HepG2 (cell line): ENCODE measurements around the gene CTTNBP2NL. TPM values are rescaled to one million over a fixed set of nuclear protein-coding genes. Genes with fewer than 3 reads are reported as not detected.

Experiments used
- ATAC-seq: fragments of 200-7000 bp; cut with Tn5 transposase; 3 replicates; pipeline ENCODE4 v1.9.1; 2020; ENCODE audit warnings: mild to moderate bottlenecking, moderate library complexity
- BruUV-seq: library from RNA; stranded (reverse); fragments of 400-500 nt; replicated peaks from 2 replicates; lab custom pipeline; 2021; lab: Mats Ljungman, UMichigan
- CTCF ChIA-PET: fragments of 300-600 bp; formaldehyde crosslinking; extraction: SDS; loops from one replicate; lab custom pipeline; 2021; ENCODE audit warnings: low total read pairs, inconsistent platforms, low intra/inter-chr PET ratio; lab: Yijun Ruan, JAX
- POLR2A ChIA-PET: fragments of 350-600 bp; sonication (Branson Sonifier 250); formaldehyde crosslinking; loops from one replicate; lab custom pipeline; 2020; ENCODE audit warnings: antibody characterized with exemption, inconsistent platforms; lab: Yijun Ruan, JAX
- DNase-seq: peaks from one replicate; pipeline ENCODE4 v3.0.0-alpha.2; 2015; ENCODE audit warnings: low spot score
- FAIRE-seq: peaks from 3 replicates; lab custom pipeline; 2011; peaks lifted over from hg19 to GRCh38; lab: Jason Lieb, UNC
- H2AFZ ChIP-seq: one replicate; pipeline ENCODE4 v1.6.1; 2011; ENCODE audit warnings: low read length, inconsistent platforms
- H3K27ac ChIP-seq: fragments of 300-600 bp; 3 replicates; pipeline ENCODE4 v1.8.0; 2011; ENCODE audit warnings: mixed run types, mild to moderate bottlenecking, mixed read lengths, low read length, inconsistent platforms; ENCODE audit not compliant: insufficient read depth; ENCODE audit errors: extremely low read length
- H3K27me3 ChIP-seq, 2 experiments: fragments of 200-600 bp in 1 of 2; 2 replicates in 1 of 2; 3 replicates in 1 of 2; pipeline versions ENCODE4 v1.6.0 to v1.8.0; 2011; ENCODE audit warnings: low read length in 2 of 2, mild to moderate bottlenecking in 2 of 2, moderate library complexity in 2 of 2, inconsistent platforms in 1 of 2; ENCODE audit not compliant: insufficient read depth in 2 of 2, control insufficient read depth in 1 of 2
- H3K36me3 ChIP-seq, 2 experiments: fragments of 200-600 bp in 1 of 2; replicated peaks in 1 of 2; 2 replicates in 1 of 2; 3 replicates in 1 of 2; pipeline versions ENCODE4 v1.5.1 to v1.8.0; 2011; ENCODE audit warnings: low read length in 2 of 2, inconsistent platforms in 1 of 2; ENCODE audit not compliant: insufficient read depth in 2 of 2, control insufficient read depth in 1 of 2
- H3K4me1 ChIP-seq: 2 replicates; pipeline ENCODE4 v1.5.1; 2012; ENCODE audit warnings: low read length, inconsistent platforms; ENCODE audit not compliant: insufficient read depth
- H3K4me2 ChIP-seq: 2 replicates; pipeline ENCODE4 v1.6.0; 2011; ENCODE audit warnings: low read depth, low read length, inconsistent platforms
- H3K4me3 ChIP-seq, 3 experiments: fragments of 200-600 bp in 1 of 3; sonication (generic), shearing (Covaris generic) in 1 of 3; replicated peaks in 1 of 3; 2 replicates each; pipeline ENCODE4 v1.5.1; 2011 to 2016; ENCODE audit warnings: low read length in 3 of 3, inconsistent platforms in 2 of 3, low read depth in 2 of 3, mild to moderate bottlenecking in 2 of 3, control low read depth in 1 of 3, mixed read lengths in 1 of 3; ENCODE audit not compliant: insufficient read depth in 1 of 3
- H3K79me2 ChIP-seq: one replicate; pipeline ENCODE4 v1.6.1; 2011; ENCODE audit warnings: low read length, inconsistent platforms; ENCODE audit not compliant: insufficient read depth
- H3K9ac ChIP-seq: 2 replicates; pipeline ENCODE4 v1.6.0; 2011; ENCODE audit warnings: mild to moderate bottlenecking, low read depth, low read length, inconsistent platforms; ENCODE audit not compliant: insufficient read depth
- H3K9me3 ChIP-seq: 2 replicates; pipeline ENCODE4 v1.5.1; 2012; ENCODE audit warnings: mild to moderate bottlenecking, low read length
- H4K20me1 ChIP-seq: 2 replicates; pipeline ENCODE4 v1.6.0; 2011; ENCODE audit warnings: inconsistent platforms, mild to moderate bottlenecking, low read length, moderate library complexity; ENCODE audit not compliant: insufficient read depth
- AFF4 ChIP-seq: sonication (generic); formaldehyde crosslinking; IDR thresholded peaks from 2 replicates; pipeline ENCODE4 v1.4.0; 2020; ENCODE audit warnings: missing genetic modification reagents
- ETS1 ChIP-seq: sonication (generic); formaldehyde crosslinking; IDR thresholded peaks from 2 replicates; pipeline ENCODE4 v1.4.0; 2020; ENCODE audit warnings: missing genetic modification reagents
- KDM6A ChIP-seq: IDR thresholded peaks from 2 replicates; pipeline ENCODE4 v1.6.1; 2016; ENCODE audit warnings: low read depth
- SRSF1 ChIP-seq: fragments of 200-400 bp; formaldehyde crosslinking; optimal IDR thresholded peaks from 2 replicates; pipeline ENCODE3; 2017; ENCODE audit warnings: mild to moderate bottlenecking, low read depth, low read length, moderate library complexity
- TMF1 ChIP-seq: sonication (generic); formaldehyde crosslinking; IDR thresholded peaks from 2 replicates; pipeline ENCODE4 v1.8.1; 2022; ENCODE audit warnings: low read depth, missing genetic modification reagents
- WGBS: methylation state at CpG from one replicate; pipeline ENCODE4 v1.1.6; 2017; ENCODE audit warnings: low lambda C conversion rate; 5-methylcytosine and 5-hydroxymethylcytosine counted together
- in situ Hi-C: cut with HindIII; loops from 2 replicates; pipeline ENCODE4 v1.10.0; 2017; ENCODE audit warnings: low pct_unique_long_range_greater_than_20kb; ENCODE audit not compliant: extremely low pct_ligation_motif_present
- intact Hi-C: fragments of 100-400 bp; cut with micrococcal nuclease; formaldehyde crosslinking; loops from one replicate; pipeline ENCODE4 v1.10.0; 2022; ENCODE audit not compliant: unreplicated experiment
- polyA plus RNA-seq, 8 experiments: library from polyadenylated mRNA; depleted of rRNA in 3 of 8; stranded (reverse) in 7 of 8; unstranded in 1 of 8; fragments of >200 nt; fragmentation: Illumina TruSeq in 4 of 8; extraction: Trizol in 4 of 8; gene quantifications; 2 replicates each; pipeline versions ENCODE4 v1.2.1 to v1.2.3, GENCODE V29; 2011 to 2016; ENCODE audit warnings: low read depth in 4 of 8, missing spikeins in 1 of 8, mixed read lengths in 1 of 8; ENCODE audit not compliant: insufficient read depth in 1 of 8
- total RNA-seq, 5 experiments: library from RNA; depleted of rRNA; stranded (reverse); fragments of >200 nt; fragmentation: Illumina TruSeq; extraction: Trizol; gene quantifications; 2 replicates each; pipeline ENCODE4 v1.2.3, GENCODE V29; 2016; ENCODE audit warnings: low read depth in 1 of 5
- TF ChIP-seq, protein P1 (sequence below): IDR thresholded peaks from 2 replicates; pipeline ENCODE4 v1.6.1; 2016
- TF ChIP-seq, protein P2 (sequence below): sonication (generic); formaldehyde crosslinking; IDR thresholded peaks from 2 replicates; pipeline ENCODE4 v1.4.0; 2020; ENCODE audit warnings: missing genetic modification reagents
- TF ChIP-seq, protein P3 (sequence below): sonication (generic); formaldehyde crosslinking; IDR thresholded peaks from 2 replicates; pipeline ENCODE4 v1.9.0; 2022; ENCODE audit warnings: missing genetic modification reagents, mild to moderate bottlenecking, borderline replicate concordance
- TF ChIP-seq, protein P4 (sequence below): sonication (generic); formaldehyde crosslinking; IDR thresholded peaks from 2 replicates; pipeline ENCODE4 v1.8.0; 2022; ENCODE audit warnings: mild to moderate bottlenecking, missing genetic modification reagents

CTTNBP2NL gene
- total and polyA plus RNA-seq, 2 of the 13 experiments (the other 11 are each of a cell fraction or from before 2014, with no cell fraction given) = 2.1 to 4.1 TPM

GRCh38 chr1:112472142-112472541 is 76.1 kb downstream of the CTTNBP2NL start:
- intact Hi-C loops (no loop called here), in situ Hi-C loops (no loop called here)
- Histone ChIP-seq H2AFZ (no peak overlapping the region), H3K4me2 (no peak overlapping the region), H3K9ac (no peak overlapping the region), H3K4me1 (no peaks in the 10 kb centered on the region), H3K79me2 (no peaks in the 10 kb centered on the region), H3K27me3 (0 out of 5 replicates have a peak, but pooled peaks cover 0 to under 1% of the 10 kb centered on the region in 2 experiments), H4K20me1 (no peaks in the 10 kb centered on the region), H3K36me3 (no peaks in the 10 kb centered on the region), H3K27ac (no peak overlapping the region), H3K9me3 (no peaks in the 10 kb centered on the region), H3K4me3 (no peak overlapping the region)
- BruUV-seq = no TSS peak
- CTCF ChIA-PET = no interaction called here
- no peak for FAIRE-seq
- DNase-seq = no peak
- 93% methylated on average over 1 of the region's 1 CpG for WGBS
- POLR2A ChIA-PET = no interaction called here
- no peak for ATAC-seq
- TF ChIP-seq, protein P1, sequence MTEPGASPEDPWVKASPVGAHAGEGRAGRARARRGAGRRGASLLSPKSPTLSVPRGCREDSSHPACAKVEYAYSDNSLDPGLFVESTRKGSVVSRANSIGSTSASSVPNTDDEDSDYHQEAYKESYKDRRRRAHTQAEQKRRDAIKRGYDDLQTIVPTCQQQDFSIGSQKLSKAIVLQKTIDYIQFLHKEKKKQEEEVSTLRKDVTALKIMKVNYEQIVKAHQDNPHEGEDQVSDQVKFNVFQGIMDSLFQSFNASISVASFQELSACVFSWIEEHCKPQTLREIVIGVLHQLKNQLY (CRISPR knock-in tag) = no peak
- TF ChIP-seq, protein P2, sequence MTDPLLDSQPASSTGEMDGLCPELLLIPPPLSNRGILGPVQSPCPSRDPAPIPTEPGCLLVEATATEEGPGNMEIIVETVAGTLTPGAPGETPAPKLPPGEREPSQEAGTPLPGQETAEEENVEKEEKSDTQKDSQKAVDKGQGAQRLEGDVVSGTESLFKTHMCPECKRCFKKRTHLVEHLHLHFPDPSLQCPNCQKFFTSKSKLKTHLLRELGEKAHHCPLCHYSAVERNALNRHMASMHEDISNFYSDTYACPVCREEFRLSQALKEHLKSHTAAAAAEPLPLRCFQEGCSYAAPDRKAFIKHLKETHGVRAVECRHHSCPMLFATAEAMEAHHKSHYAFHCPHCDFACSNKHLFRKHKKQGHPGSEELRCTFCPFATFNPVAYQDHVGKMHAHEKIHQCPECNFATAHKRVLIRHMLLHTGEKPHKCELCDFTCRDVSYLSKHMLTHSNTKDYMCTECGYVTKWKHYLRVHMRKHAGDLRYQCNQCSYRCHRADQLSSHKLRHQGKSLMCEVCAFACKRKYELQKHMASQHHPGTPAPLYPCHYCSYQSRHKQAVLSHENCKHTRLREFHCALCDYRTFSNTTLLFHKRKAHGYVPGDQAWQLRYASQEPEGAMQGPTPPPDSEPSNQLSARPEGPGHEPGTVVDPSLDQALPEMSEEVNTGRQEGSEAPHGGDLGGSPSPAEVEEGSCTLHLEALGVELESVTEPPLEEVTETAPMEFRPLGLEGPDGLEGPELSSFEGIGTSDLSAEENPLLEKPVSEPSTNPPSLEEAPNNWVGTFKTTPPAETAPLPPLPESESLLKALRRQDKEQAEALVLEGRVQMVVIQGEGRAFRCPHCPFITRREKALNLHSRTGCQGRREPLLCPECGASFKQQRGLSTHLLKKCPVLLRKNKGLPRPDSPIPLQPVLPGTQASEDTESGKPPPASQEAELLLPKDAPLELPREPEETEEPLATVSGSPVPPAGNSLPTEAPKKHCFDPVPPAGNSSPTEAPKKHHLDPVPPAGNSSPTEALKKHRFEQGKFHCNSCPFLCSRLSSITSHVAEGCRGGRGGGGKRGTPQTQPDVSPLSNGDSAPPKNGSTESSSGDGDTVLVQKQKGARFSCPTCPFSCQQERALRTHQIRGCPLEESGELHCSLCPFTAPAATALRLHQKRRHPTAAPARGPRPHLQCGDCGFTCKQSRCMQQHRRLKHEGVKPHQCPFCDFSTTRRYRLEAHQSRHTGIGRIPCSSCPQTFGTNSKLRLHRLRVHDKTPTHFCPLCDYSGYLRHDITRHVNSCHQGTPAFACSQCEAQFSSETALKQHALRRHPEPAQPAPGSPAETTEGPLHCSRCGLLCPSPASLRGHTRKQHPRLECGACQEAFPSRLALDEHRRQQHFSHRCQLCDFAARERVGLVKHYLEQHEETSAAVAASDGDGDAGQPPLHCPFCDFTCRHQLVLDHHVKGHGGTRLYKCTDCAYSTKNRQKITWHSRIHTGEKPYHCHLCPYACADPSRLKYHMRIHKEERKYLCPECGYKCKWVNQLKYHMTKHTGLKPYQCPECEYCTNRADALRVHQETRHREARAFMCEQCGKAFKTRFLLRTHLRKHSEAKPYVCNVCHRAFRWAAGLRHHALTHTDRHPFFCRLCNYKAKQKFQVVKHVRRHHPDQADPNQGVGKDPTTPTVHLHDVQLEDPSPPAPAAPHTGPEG (CRISPR knock-in tag) = no peak
- TF ChIP-seq AFF4 (CRISPR knock-in tag) (no peak), KDM6A (CRISPR knock-in tag) (no peak), TMF1 (CRISPR knock-in tag) (no peak), ETS1 (CRISPR knock-in tag) (no peak), SRSF1 (no peak)
- TF ChIP-seq, protein P3, sequence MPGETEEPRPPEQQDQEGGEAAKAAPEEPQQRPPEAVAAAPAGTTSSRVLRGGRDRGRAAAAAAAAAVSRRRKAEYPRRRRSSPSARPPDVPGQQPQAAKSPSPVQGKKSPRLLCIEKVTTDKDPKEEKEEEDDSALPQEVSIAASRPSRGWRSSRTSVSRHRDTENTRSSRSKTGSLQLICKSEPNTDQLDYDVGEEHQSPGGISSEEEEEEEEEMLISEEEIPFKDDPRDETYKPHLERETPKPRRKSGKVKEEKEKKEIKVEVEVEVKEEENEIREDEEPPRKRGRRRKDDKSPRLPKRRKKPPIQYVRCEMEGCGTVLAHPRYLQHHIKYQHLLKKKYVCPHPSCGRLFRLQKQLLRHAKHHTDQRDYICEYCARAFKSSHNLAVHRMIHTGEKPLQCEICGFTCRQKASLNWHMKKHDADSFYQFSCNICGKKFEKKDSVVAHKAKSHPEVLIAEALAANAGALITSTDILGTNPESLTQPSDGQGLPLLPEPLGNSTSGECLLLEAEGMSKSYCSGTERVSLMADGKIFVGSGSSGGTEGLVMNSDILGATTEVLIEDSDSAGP = no peak
- TF ChIP-seq, protein P4, sequence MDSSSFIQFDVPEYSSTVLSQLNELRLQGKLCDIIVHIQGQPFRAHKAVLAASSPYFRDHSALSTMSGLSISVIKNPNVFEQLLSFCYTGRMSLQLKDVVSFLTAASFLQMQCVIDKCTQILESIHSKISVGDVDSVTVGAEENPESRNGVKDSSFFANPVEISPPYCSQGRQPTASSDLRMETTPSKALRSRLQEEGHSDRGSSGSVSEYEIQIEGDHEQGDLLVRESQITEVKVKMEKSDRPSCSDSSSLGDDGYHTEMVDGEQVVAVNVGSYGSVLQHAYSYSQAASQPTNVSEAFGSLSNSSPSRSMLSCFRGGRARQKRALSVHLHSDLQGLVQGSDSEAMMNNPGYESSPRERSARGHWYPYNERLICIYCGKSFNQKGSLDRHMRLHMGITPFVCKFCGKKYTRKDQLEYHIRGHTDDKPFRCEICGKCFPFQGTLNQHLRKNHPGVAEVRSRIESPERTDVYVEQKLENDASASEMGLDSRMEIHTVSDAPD = no peak
